Hematopoietic multipotent progenitor cell treated with erythropoietin and hydrocortisone succinate and interleukin-3 and kit ligand, for 8 days (in vitro differentiated cells): ENCODE data around the gene RTN1.

ENCODE experiments used
- DNase-seq: peaks from one replicate; pipeline ENCODE4 v3.0.0-alpha.2; 2015

Gene RTN1

DNA sequence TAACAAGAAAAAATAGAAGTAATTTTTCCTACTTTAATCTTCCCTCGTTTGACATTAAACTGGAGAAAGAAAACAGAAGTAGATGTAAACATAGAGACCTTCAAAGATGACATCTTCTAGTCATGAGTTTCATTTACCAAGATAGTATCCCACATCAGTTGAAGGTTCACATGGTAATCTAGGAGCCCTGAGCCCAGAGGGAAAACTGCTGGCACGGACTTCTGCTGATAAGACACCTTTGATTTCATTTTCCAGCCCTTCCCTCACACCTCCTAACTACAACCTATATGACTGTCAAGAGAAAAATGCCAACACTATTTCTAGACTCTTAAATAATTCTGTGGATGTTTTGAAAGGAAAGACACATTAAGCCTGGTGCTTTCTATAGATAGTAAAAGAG, 247.9 kb downstream of the RTN1 start:
- no peak for DNase-seq

- no peak for DNase-seq
Observed at GRCh38 chr14:59619061-59619460, 251.5 kb downstream of the RTN1 start.

DNA sequence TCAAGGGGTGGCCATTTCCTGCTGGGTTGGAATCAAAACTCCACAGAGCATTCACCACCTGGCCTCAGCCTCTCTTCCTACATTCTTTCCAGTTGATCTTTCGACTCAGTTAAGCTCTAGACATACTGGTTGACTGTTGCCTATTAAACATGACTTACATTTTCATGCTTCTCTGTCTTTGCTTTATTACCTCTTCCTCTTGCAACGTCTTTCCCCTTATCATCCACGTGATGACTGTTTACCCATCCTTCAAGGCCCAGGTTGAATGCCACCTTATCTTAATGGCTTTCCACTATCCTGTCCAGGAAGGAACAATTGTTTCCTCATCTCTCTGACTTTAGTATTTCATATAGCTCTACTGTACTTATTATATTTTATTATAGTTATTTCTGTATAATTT, 269.5 kb downstream of the RTN1 start:
- no peak for DNase-seq

GRCh38 chr14:59600211-59600945, 270.2 kb downstream of the RTN1 start:
- no peak for DNase-seq

GRCh38 chr14:59595071-59595470, 275.5 kb downstream of the RTN1 start:
- DNase-seq = no peak

DNA sequence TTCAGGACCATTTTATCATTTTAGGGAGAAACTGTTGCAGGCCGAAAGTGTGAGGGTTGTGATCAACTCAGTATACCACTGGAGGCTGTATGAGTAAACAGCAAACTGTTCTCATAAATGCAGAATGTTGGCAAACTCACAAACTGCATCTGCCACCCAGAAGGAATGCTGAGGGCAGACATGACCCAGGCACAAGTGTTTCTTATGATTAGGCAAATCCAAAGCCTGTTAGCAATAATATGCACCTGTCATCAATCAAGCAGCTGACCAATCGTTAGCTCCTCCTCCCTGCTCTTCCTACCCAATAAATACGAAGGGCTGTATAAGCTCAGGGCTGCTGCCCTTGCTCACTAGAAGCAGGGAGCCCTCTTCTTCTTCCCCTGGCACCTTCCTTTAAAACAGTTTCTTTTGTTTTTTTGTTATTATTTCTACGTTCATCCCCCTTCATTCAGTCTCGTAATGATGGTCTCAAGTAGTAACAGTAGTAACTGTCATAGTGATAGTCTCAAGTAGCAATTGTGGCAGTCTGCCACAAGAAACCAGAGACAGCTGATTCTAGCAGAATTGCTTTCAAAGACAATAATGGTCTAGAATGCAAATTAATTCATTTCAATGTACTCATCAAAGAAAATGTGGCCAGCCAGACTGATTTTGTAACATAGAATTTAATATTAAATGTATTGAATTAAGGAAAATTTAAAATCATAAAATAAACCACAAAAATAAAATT, 278.8 kb downstream of the RTN1 start:
- DNase-seq = no peak

GRCh38 chr14:59588101-59588500, 282.5 kb downstream of the RTN1 start:
- DNase-seq = no peak

DNA sequence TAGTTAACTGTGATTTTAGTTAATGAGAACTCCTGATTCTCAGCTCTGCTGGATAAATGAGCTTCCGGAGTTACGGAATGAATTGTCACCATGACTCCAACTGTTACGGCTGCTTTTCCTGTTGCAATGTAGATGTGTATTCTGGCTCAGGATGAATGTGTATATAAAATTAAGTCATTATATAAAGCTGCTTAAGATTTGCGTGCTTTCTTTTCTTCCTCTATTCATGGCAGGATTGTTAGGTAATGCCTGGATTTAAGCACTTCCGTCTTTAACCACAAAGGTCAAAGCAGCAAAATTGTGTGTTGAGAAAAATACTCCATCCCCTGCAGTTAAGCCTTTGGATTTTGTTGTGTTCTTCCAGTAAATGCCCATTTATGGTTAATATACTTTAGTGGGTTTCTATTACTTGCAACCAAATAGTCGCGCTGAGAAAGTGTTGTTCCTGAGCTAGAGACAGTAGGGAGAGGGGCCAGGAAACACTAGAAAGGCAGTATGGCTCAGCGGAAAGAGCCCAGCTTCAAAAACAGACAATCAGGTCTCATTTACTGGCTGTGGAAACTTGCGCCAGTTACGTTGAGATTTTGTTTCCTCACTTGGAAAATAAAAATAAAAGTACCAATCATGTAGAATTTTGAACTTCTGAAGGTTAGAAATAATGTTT, 284.6 kb downstream of the RTN1 start:
- no peak for DNase-seq

DNA sequence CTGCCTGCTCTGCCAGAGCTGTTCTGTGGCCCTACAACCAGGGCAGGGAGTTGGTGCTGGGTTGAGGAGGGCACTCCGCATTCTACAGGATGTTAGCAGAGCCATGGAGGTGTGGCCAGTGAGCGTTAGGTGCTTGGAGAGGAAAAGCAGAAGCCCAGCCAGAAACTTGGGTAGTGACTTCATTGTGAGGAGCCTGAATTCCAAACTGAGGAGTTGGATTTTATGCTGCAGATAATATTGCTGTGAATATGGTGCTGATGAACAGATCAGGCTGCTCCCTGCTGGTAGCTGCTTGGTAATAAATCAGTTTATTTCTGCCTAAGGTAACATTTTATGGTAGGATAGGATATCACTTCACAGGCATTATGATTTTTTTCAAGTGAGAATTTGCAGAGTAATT, 286.8 kb downstream of the RTN1 start:
- no peak for DNase-seq

GRCh38 chr14:59582845-59583509, 287.6 kb downstream of the RTN1 start:
- DNase-seq = peak; percentile 17

GRCh38 chr14:59582161-59582560, 288.4 kb downstream of the RTN1 start:
- no peak for DNase-seq

DNA sequence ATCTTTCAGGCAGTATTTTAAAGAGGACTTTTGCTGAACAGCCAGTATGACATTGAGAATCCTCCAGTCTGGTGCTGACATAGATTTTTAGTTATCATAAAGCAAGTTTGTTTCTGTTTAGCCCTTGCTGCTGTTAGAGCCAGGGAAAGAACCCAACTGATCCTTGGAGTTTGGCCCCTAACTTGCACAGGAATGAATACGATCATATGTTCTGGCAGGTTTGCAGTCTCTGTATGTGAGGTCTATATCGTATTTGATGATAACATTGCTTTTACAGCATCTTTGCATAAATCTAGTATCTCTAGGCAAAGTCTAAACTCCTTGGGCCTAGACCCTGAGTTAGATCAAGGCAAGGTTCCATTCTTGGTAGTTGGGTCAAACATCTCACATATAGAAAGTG, 289.7 kb downstream of the RTN1 start:
- DNase-seq = no peak

- peak; percentile 89 for DNase-seq
Observed at GRCh38 chr14:59576332-59577294, 294.0 kb downstream of the RTN1 start, which contains the start of gene CCDC175. Gene CCDC175, minus strand, starts transcription at chr14:59576812. Its CDS starts 37 bp downstream, at chr14:59576775.

GRCh38 chr14:59570122-59570521, 300.5 kb downstream of the RTN1 start:
- peak; percentile 37 for DNase-seq

DNA sequence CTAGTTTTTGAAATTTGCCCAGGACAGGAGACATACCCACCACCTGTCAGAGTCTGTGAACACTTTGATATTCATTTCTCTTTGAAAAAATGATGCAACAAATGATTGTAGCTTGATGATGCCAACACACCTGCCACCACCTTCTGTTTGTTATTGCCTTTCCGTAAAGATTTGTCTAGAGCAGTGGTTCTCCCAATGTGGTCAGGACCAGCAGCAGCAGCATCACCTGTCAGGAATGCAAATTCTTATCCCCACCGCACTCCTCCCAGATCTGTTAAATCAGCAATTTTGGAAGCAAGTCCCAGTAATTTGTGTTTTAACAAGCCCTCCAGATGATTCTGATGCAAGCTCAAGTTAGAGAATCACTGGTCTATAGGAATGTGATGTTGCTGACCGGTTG, 303.9 kb downstream of the RTN1 start:
- no peak for DNase-seq

DNA sequence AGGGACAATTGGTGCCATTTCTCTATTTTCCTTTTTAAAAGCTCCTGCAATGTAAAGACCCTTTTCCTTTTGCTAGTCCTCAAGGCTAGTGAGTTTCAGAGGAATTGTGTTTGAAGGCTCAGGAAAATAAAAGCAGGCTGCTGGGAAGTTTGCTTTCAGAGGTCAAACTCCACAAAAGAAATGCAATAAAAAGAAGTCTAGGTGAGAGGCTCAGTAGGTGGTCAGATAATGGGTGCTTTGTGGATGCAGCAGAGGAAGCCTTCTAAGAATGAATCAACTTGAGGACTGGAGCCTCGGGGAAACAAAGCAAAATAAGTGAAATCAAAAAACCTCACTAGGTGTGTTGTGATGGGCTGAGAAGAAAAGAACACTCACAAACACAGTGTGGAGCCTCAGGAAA, 304.3 kb downstream of the RTN1 start:
- no peak for DNase-seq

GRCh38 chr14:59565087-59565486, 305.5 kb downstream of the RTN1 start:
- no peak for DNase-seq

GRCh38 chr14:59564366-59564765, 306.2 kb downstream of the RTN1 start:
- peak; percentile 59 for DNase-seq

DNA sequence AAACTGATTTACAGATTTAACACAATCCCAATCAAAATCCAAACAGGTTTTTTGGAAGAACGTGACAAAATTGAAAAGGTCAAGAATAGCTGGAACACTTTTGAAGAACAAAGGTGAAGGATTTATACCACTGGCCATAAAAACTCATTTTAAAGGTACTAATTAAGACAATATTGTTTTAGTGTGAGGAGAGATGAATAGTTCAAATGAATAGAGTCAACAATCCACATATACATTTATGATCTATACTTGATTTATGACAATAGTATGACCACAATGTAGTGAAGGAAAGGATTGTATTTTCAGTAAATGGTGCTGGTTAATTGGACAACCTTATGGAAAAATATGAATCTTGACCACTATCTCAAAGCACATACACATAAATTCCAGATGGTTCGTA, 323.3 kb downstream of the RTN1 start:
- no peak for DNase-seq
